Lower leg skin (tissue), 3 donors: ENCODE data around the gene CYP8B1.

ENCODE experiments used
- CTCF ChIP-seq, 3 donors: fragments of 450-650 bp; IDR thresholded peaks; one replicate each; pipeline ENCODE4 v1.5.1; 2016; ENCODE audit warnings: antibody characterized with exemption in 3 of 3, mild to moderate bottlenecking in 3 of 3, moderate library complexity in 2 of 3
- POLR2A ChIP-seq, 2 donors: fragments of 450-650 bp; IDR thresholded peaks; one replicate each; pipeline ENCODE4 v1.6.1; 2016 to 2017; ENCODE audit warnings: antibody characterized with exemption in 2 of 2, mild to moderate bottlenecking in 1 of 2, moderate library complexity in 1 of 2

GRCh38 chr3:42827654-42828053 is 48.0 kb downstream of the CYP8B1 start:
- TF ChIP-seq CTCF (IDR thresholded peaks at IDR 0.05): no peak
- TF ChIP-seq POLR2A (IDR thresholded peaks at IDR 0.05): no peak
